ENCODE results near the gene AKNA.

Gene AKNA

DNA sequence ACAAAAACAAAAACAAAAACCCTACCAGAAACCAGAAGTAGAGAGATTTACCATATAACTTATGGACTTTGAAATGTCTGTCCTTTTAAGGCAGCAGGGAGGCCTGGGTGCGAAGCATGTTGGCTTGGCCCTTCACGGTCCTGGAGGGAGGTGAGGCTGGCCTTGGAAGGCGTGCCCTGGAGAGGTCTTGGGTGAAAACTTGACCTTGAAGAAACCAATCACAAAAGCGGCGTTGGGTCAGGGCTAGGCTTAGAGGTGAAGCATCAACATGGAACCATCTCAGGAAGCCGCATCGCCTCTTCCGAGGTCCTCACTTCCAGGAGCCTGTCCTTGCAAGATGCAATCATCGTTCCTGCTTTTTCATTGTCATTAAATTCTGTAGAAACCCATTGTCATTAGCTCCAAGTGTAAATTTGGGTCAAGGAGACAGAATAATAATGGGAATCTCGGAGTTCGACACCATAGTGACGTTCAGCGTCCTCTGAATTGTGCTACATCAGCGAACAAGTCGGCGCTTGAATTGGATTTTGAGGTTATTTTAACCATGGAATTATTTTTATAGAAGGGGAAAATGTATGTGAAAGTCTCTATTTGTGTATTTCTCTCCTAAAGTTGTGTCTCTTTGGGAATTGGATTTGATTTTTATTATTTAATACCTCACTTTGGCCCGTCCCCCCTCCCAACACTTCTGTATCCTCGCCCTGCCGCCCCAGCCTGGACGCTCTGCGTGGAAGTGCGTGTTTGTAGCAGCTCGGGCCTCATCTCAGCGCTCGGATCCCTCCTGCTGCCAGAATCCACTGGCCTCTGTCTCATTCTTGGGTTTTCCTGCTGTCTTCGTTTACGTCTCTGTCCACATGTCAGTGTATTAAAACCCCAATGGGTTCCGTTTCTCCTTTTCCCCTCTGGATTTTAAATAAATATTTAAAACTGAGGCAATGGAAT is 75.9 kb downstream of the AKNA start:
- Histone ChIP-seq H3K9me3 (ENCODE audit: control insufficient read depth, low read depth, low read length) (no peaks in the 10 kb centered on the region), H3K4me3 (ENCODE audit: low read length) (no peak overlapping the region), H3K4me1 (ENCODE audit: control insufficient read depth, low read depth, low read length) (no peaks in the 10 kb centered on the region), H3K27me3 (ENCODE audit: control insufficient read depth, insufficient read depth, low read length) (no peaks in the 10 kb centered on the region), H3K27ac (ENCODE audit: low read length) (no peak overlapping the region), H3K9ac (ENCODE audit: low read length) (no peak overlapping the region), H3K36me3 (ENCODE audit: control insufficient read depth, low read depth, low read length) (no peaks in the 10 kb centered on the region)

DNA sequence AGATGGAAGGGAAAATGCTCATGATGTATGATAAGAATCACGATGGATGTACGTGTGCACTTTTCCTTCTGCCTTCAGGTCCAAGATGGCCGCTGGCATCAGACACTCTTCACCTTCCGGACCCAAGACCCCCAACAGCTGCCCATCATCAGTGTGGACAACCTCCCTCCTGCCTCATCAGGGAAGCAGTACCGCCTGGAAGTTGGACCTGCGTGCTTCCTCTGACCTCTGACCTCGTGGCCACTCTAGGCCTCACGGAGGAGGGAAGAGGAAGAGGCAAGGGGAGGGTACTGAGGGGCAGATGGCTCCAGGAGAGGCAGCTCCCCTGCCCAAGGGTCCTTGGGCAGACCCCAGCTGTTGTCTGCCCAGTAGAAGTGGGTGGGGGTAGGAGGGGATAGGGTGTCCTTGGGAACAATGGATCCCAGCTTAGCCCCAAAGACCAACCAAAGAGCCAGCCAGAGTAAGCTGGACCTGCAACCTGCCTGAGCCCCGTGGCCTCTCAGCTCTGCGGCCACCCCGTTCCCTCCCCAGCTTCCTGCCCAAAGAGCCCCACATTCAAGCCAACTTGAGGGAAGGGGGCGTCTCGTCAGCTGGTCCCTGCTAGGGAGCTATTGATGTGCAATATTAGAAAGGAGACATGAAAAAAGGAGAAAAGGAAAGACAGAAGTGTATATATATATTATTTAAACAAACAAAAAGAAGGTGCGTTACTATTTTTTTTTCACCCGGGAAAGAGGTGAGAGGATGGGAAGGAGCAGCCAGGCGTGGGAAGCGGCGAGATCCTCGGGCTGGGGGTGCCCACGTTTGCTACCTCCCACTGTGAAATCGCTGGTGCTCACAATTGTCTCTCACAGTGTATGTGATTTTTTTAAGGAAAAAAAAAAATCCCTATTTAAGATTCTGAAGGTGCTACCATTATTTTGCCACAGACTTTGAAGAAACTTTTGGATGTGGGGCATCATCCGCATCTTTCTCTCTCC is 77.0 kb downstream of the AKNA start:
- Histone ChIP-seq H3K4me1 (ENCODE audit: control insufficient read depth, low read depth, low read length) (no peaks in the 10 kb centered on the region), H3K9ac (ENCODE audit: low read length) (no peak overlapping the region), H3K36me3 (ENCODE audit: control insufficient read depth, low read depth, low read length) (no peaks in the 10 kb centered on the region), H3K27ac (ENCODE audit: low read length) (no peak overlapping the region), H3K4me3 (ENCODE audit: low read length) (no peak overlapping the region), H3K9me3 (ENCODE audit: control insufficient read depth, low read depth, low read length) (no peaks in the 10 kb centered on the region), H3K27me3 (ENCODE audit: control insufficient read depth, insufficient read depth, low read length) (no peaks in the 10 kb centered on the region)

DNA sequence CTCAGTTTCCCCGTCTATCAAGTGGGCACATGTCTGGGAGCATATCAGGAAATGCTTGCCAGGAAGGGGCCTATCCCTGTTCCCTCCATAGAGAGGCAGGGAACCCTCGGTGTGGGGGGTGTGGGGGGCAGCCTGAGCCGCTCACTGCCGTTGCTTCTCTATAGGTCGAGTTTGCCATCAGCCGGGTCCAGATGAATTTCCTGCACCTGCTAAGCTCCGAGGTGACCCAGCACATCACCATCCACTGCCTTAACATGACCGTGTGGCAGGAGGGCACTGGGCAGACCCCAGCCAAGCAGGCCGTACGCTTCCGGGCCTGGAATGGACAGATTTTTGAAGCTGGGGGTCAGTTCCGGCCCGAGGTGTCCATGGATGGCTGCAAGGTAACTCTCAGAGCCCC is 78.7 kb downstream of the AKNA start:
- Histone ChIP-seq H3K4me3 (ENCODE audit: low read length) (no peak overlapping the region), H3K9me3 (ENCODE audit: control insufficient read depth, low read depth, low read length) (no peaks in the 10 kb centered on the region), H3K27me3 (ENCODE audit: control insufficient read depth, insufficient read depth, low read length) (no peaks in the 10 kb centered on the region), H3K27ac (ENCODE audit: low read length) (no peak overlapping the region), H3K4me1 (ENCODE audit: control insufficient read depth, low read depth, low read length) (no peaks in the 10 kb centered on the region), H3K36me3 (ENCODE audit: control insufficient read depth, low read depth, low read length) (no peaks in the 10 kb centered on the region), H3K9ac (ENCODE audit: low read length) (no peak overlapping the region)

DNA sequence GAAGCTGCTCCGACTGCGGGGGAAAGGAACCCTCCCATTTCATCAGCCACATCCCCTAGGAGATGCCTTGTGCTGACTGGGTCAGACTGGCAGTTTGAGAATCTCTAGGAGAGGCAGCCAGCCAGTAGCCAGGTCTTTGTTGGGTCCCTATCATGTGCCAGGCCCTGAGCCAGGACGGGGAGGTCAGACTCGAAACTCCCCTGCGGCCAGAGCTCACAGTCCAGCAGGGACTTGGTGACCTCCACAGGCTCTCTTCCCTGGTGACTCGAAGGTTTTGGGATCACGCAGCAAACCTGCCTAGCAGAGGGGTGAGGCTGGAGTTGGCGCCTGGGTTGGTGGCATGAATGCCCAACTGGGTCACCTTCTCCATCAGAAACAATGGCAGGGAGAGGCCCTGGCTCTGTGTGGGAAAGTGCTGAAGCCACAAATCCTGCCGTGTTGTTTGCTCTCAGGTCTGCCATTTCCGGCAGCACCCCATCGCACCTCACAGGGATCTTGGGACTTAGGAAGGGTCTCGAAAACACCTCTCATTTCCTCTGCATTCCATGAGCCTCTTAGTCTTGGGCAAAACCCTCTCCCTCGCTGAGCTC is 79.3 kb downstream of the AKNA start:
- H3K4me1 ChIP-seq (ENCODE audit: control insufficient read depth, low read depth, low read length): no peaks in the 10 kb centered on the region
- H3K36me3 ChIP-seq (ENCODE audit: control insufficient read depth, low read depth, low read length): no peaks in the 10 kb centered on the region
- no peak overlapping the region for H3K9ac ChIP-seq (ENCODE audit: low read length)
- H3K27ac ChIP-seq (ENCODE audit: low read length): no peak overlapping the region
- no peak overlapping the region for H3K4me3 ChIP-seq (ENCODE audit: low read length)
- no peaks in the 10 kb centered on the region for H3K9me3 ChIP-seq (ENCODE audit: control insufficient read depth, low read depth, low read length)
- no peaks in the 10 kb centered on the region for H3K27me3 ChIP-seq (ENCODE audit: control insufficient read depth, insufficient read depth, low read length)

DNA sequence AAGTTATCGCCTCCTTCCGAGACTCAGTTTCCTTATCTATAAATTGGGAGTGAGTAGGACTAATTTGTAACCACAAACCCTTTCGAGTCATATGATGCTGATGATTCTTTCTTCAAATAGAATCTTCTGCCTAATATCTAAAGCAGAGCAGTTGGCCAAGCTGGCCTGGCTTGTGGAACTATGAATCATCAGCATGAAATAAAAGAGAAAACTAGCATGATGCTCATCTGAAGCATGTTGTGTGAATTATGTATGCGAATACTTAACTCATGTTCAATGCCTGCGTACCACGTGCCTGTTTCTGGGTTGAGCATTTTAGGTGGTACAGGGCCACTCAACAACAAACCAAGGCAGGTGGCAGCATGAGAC is 79.9 kb downstream of the AKNA start:
- Histone ChIP-seq H3K27me3 (ENCODE audit: control insufficient read depth, insufficient read depth, low read length) (no peaks in the 10 kb centered on the region), H3K4me1 (ENCODE audit: control insufficient read depth, low read depth, low read length) (no peaks in the 10 kb centered on the region), H3K4me3 (ENCODE audit: low read length) (no peak overlapping the region), H3K36me3 (ENCODE audit: control insufficient read depth, low read depth, low read length) (no peaks in the 10 kb centered on the region), H3K9ac (ENCODE audit: low read length) (no peak overlapping the region), H3K9me3 (ENCODE audit: control insufficient read depth, low read depth, low read length) (no peaks in the 10 kb centered on the region), H3K27ac (ENCODE audit: low read length) (no peak overlapping the region)

DNA sequence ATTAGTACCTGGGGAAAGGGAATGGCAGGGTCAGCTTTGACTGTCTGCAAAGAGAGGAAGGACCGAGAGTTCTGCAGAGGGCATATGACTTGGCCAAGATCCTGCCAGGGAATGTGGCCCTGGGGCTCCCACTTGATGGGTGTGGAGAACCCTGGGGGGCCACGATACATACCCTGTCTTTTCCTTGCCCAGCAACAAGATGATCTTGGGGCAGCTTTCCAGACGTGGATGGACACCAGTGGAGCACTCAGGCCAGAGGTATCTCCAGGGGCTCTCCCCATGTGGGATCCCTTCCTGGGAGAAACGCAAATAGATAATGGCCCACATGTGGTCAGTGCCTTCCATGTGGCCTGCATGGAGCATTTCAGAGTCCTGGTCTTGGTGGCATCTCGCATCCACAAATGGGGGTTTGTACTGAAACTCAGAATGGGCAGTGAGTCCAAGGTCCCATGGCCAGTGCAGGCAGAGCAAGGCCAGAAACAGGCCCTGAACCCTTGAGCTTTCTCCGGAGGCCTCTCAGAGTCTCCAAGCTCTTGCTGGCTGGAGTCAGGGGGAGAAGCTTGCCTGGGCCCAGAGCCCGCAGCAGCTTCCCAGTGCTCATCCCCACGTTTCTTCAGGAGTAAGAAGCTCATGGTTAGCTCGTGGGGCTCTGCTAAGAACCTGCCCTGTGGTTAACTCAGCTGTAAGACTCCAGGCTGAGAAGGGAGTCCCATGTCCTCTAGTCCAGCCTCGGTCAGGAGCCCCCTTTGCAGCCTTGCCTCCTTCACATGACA is 83.2 kb downstream of the AKNA start:
- Histone ChIP-seq H3K27ac (ENCODE audit: low read length) (no peak overlapping the region), H3K36me3 (ENCODE audit: control insufficient read depth, low read depth, low read length) (no peaks in the 10 kb centered on the region), H3K27me3 (ENCODE audit: control insufficient read depth, insufficient read depth, low read length) (no peaks in the 10 kb centered on the region), H3K4me1 (ENCODE audit: control insufficient read depth, low read depth, low read length) (no peaks in the 10 kb centered on the region), H3K9me3 (ENCODE audit: control insufficient read depth, low read depth, low read length) (no peaks in the 10 kb centered on the region), H3K9ac (ENCODE audit: low read length) (no peak overlapping the region), H3K4me3 (ENCODE audit: low read length) (no peak overlapping the region)

DNA sequence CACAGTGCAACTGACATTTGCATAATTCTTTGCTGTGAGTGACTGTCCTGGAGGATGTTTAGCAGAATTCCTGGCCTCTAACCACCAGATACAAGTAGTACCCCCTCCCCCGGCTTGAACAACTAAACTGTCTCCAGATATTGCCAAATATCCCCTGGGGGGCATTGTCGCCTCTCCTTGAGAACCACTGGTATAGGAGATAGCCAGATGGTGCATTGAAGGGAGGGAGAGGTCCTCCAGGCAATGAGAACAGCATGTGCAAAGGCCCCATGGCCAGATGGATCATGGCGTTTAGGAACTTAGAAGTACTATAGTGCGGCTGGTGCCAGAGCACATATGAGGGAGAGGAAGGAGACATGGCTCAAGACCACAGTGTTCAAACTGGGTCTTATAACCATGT is 83.8 kb downstream of the AKNA start:
- Histone ChIP-seq H3K4me1 (ENCODE audit: control insufficient read depth, low read depth, low read length) (no peaks in the 10 kb centered on the region), H3K4me3 (ENCODE audit: low read length) (no peak overlapping the region), H3K27me3 (ENCODE audit: control insufficient read depth, insufficient read depth, low read length) (no peaks in the 10 kb centered on the region), H3K9ac (ENCODE audit: low read length) (no peak overlapping the region), H3K9me3 (ENCODE audit: control insufficient read depth, low read depth, low read length) (no peaks in the 10 kb centered on the region), H3K36me3 (ENCODE audit: control insufficient read depth, low read depth, low read length) (no peaks in the 10 kb centered on the region), H3K27ac (ENCODE audit: low read length) (no peak overlapping the region)

DNA sequence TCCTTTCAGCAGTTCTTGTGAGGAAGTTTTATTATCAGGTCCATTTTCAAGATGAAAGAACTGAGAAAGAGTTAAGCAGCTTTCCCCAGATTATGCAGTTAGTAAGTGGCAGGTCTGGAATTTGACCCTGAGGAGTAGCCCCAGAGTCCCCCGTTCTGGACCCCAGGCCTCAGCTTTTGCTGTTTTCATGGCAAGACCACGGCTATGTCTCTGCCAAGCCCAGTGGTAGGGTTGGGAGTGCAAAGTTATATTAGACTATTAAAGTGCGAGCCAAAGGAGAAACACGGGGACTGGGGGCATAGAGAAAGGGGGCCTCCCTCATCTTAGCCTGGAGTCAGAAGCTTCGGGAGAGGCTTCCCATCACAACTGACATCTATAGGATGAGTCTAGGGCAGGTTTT is 84.2 kb downstream of the AKNA start:
- no peaks in the 10 kb centered on the region for H3K4me1 ChIP-seq (ENCODE audit: control insufficient read depth, low read depth, low read length)
- no peaks in the 10 kb centered on the region for H3K36me3 ChIP-seq (ENCODE audit: control insufficient read depth, low read depth, low read length)
- H3K4me3 ChIP-seq (ENCODE audit: low read length): no peak overlapping the region
- no peak overlapping the region for H3K9ac ChIP-seq (ENCODE audit: low read length)
- no peaks in the 10 kb centered on the region for H3K9me3 ChIP-seq (ENCODE audit: control insufficient read depth, low read depth, low read length)
- H3K27ac ChIP-seq (ENCODE audit: low read length): no peak overlapping the region
- no peaks in the 10 kb centered on the region for H3K27me3 ChIP-seq (ENCODE audit: control insufficient read depth, insufficient read depth, low read length)

DNA sequence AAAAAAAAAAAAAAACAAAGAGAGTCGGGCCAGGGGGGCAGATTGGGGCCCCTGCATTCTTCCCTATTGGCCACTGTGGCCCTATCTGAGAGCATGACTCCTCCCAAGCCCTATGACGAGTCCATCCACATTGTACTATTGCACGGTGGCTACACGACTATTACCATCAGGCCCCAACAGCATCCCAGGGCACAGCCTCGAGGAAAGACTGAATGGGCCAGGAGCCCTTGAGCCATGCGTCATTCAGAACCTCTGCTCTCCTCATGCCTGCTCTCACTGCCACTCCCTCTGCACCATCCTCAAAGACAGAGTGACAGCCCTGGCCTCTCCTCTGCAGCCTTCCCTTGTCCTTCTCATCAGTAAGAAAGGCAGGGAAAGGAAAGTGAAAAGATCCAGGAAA is 85.1 kb downstream of the AKNA start:
- H3K36me3 ChIP-seq (ENCODE audit: control insufficient read depth, low read depth, low read length): no peaks in the 10 kb centered on the region
- H3K4me3 ChIP-seq (ENCODE audit: low read length): no peak overlapping the region
- H3K4me1 ChIP-seq (ENCODE audit: control insufficient read depth, low read depth, low read length): no peaks in the 10 kb centered on the region
- H3K27ac ChIP-seq (ENCODE audit: low read length): no peak overlapping the region
- H3K9me3 ChIP-seq (ENCODE audit: control insufficient read depth, low read depth, low read length): no peaks in the 10 kb centered on the region
- H3K9ac ChIP-seq (ENCODE audit: low read length): no peak overlapping the region
- no peaks in the 10 kb centered on the region for H3K27me3 ChIP-seq (ENCODE audit: control insufficient read depth, insufficient read depth, low read length)

DNA sequence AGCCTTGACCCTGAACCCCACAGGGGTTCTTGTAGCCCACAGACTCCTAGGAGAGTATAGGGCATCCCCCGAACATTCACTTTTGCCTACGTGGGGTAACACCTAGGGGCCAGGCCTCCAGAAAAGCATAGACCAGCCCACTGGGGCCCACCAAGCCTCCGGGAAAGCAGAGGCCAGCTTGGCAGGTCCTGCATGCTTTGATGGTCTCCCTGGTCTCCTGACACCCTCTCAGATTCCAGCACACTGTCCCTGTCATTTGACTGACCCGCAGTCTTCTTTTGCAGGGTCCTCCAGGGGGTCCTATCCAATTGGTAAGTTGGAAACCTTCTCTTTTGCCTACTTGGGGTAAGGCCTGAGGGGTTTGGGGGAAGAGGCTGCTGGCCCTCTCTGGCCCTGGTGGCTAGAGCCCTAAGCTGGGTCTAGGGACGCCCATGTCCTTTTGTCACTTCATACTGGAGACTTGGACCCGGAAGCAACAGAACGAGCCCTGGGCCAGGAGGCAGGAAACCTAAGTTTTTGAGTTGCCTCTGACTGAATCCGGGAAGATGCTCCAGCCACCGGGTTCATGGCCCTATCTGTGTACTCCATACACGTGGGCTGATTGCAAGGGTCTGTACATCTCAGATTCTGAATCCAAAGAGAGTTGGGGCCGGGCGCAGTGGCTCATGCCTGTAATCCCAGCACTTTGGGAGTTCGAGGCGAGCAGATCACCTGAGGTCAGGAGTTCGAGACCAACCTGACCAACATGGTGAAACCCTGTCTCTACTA is 85.8 kb downstream of the AKNA start:
- H3K27me3 ChIP-seq (ENCODE audit: control insufficient read depth, insufficient read depth, low read length): no peaks in the 10 kb centered on the region

More for the DNA sequence above, 85.8 kb downstream of the AKNA start:
- Histone ChIP-seq H3K36me3 (ENCODE audit: control insufficient read depth, low read depth, low read length) (no peaks in the 10 kb centered on the region), H3K27ac (ENCODE audit: low read length) (no peak overlapping the region), H3K4me3 (ENCODE audit: low read length) (no peak overlapping the region), H3K4me1 (ENCODE audit: control insufficient read depth, low read depth, low read length) (no peaks in the 10 kb centered on the region), H3K9ac (ENCODE audit: low read length) (no peak overlapping the region), H3K9me3 (ENCODE audit: control insufficient read depth, low read depth, low read length) (no peaks in the 10 kb centered on the region)

Data from iPS-18a (cell line).